ENCODE results near the gene SIM2.

SIM2 gene

GRCh38 chr21:36786186-36786585 lies 87.3 kb downstream of the SIM2 start:
- ChIA-PET CTCF (interaction anchor here (1.4 kb wide), 1 partner anchor 9 kb away, joined by 3 read pairs; no protein-coding TSS in a partner anchor), POLR2A (no interaction called here)
- no peak overlapping the region for H3K4me3 ChIP-seq (ENCODE audit: low read depth, low read length)
- no peak for DNase-seq (ENCODE audit: low read depth, low spot score)
- TF ChIP-seq CTCF (IDR thresholded peaks at IDR 0.05; ENCODE audit: insufficient read depth, low read length, missing control alignments), result no peak

GRCh38 chr21:36788120-36788638 lies 89.3 kb downstream of the SIM2 start:
- POLR2A ChIA-PET, result no interaction called here
- DNase-seq (ENCODE audit: low read depth, low spot score), result no peak
- H3K4me3 ChIP-seq (ENCODE audit: low read depth, low read length), result no peak overlapping the region
- CTCF ChIA-PET, result interaction anchor here (1.2 kb wide), 1 partner anchor 157 kb away, joined by 4 read pairs; no protein-coding TSS in a partner anchor
- no peak for TF ChIP-seq CTCF (IDR thresholded peaks at IDR 0.05; ENCODE audit: insufficient read depth, low read length, missing control alignments)

GRCh38 chr21:36790616-36791015 lies 91.7 kb downstream of the SIM2 start:
- H3K4me3 ChIP-seq (ENCODE audit: low read depth, low read length), result no peak overlapping the region
- no peak for DNase-seq (ENCODE audit: low read depth, low spot score)
- CTCF ChIA-PET, result interaction anchor here (1.2 kb wide), 1 partner anchor 41 kb away, joined by 3 read pairs; no protein-coding TSS in a partner anchor
- TF ChIP-seq CTCF (IDR thresholded peaks at IDR 0.05; ENCODE audit: insufficient read depth, low read length, missing control alignments), result no peak
- POLR2A ChIA-PET, result no interaction called here

GRCh38 chr21:36791180-36791579 lies 92.3 kb downstream of the SIM2 start:
- ChIA-PET CTCF (interaction anchor here (1.2 kb wide), 1 partner anchor 41 kb away, joined by 3 read pairs; no protein-coding TSS in a partner anchor), POLR2A (no interaction called here)
- no peak for TF ChIP-seq CTCF (IDR thresholded peaks at IDR 0.05; ENCODE audit: insufficient read depth, low read length, missing control alignments)
- DNase-seq (ENCODE audit: low read depth, low spot score), result no peak
- no peak overlapping the region for H3K4me3 ChIP-seq (ENCODE audit: low read depth, low read length)

- no peak for DNase-seq (ENCODE audit: low read depth, low spot score)
- TF ChIP-seq CTCF (IDR thresholded peaks at IDR 0.05; ENCODE audit: insufficient read depth, low read length, missing control alignments), result no peak
- CTCF ChIA-PET, result interaction anchor here (1.2 kb wide), 1 partner anchor 40 kb away, joined by 3 read pairs; no protein-coding TSS in a partner anchor
These were observed 93.0 kb downstream of the SIM2 start for GRCh38 chr21:36791695-36792470.

GRCh38 chr21:36792505-36792967 lies 93.6 kb downstream of the SIM2 start:
- CTCF ChIA-PET, result interaction anchor here (1.4 kb wide), 1 partner anchor 125 kb away, joined by 4 read pairs; no protein-coding TSS in a partner anchor
- POLR2A ChIA-PET, result no interaction called here
- no peak for DNase-seq (ENCODE audit: low read depth, low spot score)
- no peak for TF ChIP-seq CTCF (IDR thresholded peaks at IDR 0.05; ENCODE audit: insufficient read depth, low read length, missing control alignments)
- H3K4me3 ChIP-seq (ENCODE audit: low read depth, low read length), result no peak overlapping the region

More at GRCh38 chr21:36791695-36792470, 93.0 kb downstream of the SIM2 start:
- POLR2A ChIA-PET, result no interaction called here
- H3K4me3 ChIP-seq (ENCODE audit: low read depth, low read length), result no peak overlapping the region
